H9 (cell line): ENCODE measurements around the gene TMEM240. TPM values are rescaled to one million over a fixed set of nuclear protein-coding genes. Genes with fewer than 3 reads are reported as not detected.
"Not testable (repeated sequence)": the region's sequence is repeated elsewhere in the genome, so short reads cannot be mapped to it uniquely, and the experiment has no call there.

Experiments used
- DNase-seq: peaks from one replicate; pipeline ENCODE4 v3.0.0-alpha.2; 2017
- H2AFZ ChIP-seq: one replicate; pipeline ENCODE4 v1.6.1; 2013; ENCODE audit warnings: mild to moderate bottlenecking, low read length, control low read depth, moderate library complexity
- H2AK5ac ChIP-seq: 2 replicates; pipeline ENCODE4 v1.6.1; 2013; ENCODE audit warnings: low read length, control low read depth, mixed read lengths; ENCODE audit not compliant: insufficient read length
- H2BK120ac ChIP-seq: one replicate; pipeline ENCODE4 v1.6.1; 2013; ENCODE audit warnings: low read depth, mild to moderate bottlenecking, low read length, control low read depth, inconsistent platforms; ENCODE audit not compliant: poor library complexity, severe bottlenecking
- H2BK12ac ChIP-seq: 2 replicates; pipeline ENCODE4 v1.6.1; 2013; ENCODE audit warnings: low read length, control low read depth, mixed read lengths, low read depth; ENCODE audit not compliant: insufficient read length
- H2BK15ac ChIP-seq: 2 replicates; pipeline ENCODE4 v1.6.1; 2013; ENCODE audit warnings: low read depth, low read length, control low read depth
- H2BK20ac ChIP-seq: one replicate; pipeline ENCODE4 v1.6.1; 2013; ENCODE audit warnings: low read depth, mild to moderate bottlenecking, low read length, control low read depth, inconsistent platforms; ENCODE audit not compliant: poor library complexity, severe bottlenecking
- H2BK5ac ChIP-seq: 2 replicates; pipeline ENCODE4 v1.6.1; 2013; ENCODE audit warnings: low read length, control low read depth, mixed read lengths; ENCODE audit not compliant: insufficient read length
- H3K14ac ChIP-seq: 2 replicates; pipeline ENCODE4 v1.6.1; 2013; ENCODE audit warnings: low read length, control low read depth; ENCODE audit not compliant: insufficient read depth
- H3K18ac ChIP-seq: 2 replicates; pipeline ENCODE4 v1.6.1; 2013; ENCODE audit warnings: low read depth, mild to moderate bottlenecking, mixed read lengths, low read length, control low read depth; ENCODE audit not compliant: insufficient read length
- H3K23ac ChIP-seq: 2 replicates; pipeline ENCODE4 v1.6.1; 2013; ENCODE audit warnings: low read length, control low read depth, mixed read lengths, low read depth; ENCODE audit not compliant: insufficient read length
- H3K23me2 ChIP-seq: 2 replicates; pipeline ENCODE4 v1.6.1; 2013; ENCODE audit warnings: low read depth, mild to moderate bottlenecking, mixed read lengths, low read length, control low read depth; ENCODE audit not compliant: insufficient read length, poor library complexity, severe bottlenecking
- H3K27ac ChIP-seq: 2 replicates; pipeline ENCODE4 v1.5.1; 2013; ENCODE audit warnings: low read length, control low read depth, mixed read lengths, low read depth; ENCODE audit not compliant: insufficient read length
- H3K27me3 ChIP-seq: 2 replicates; pipeline ENCODE4 v1.6.1; 2013; ENCODE audit warnings: low read length, control low read depth, inconsistent platforms; ENCODE audit not compliant: insufficient read depth
- H3K4ac ChIP-seq: 2 replicates; pipeline ENCODE4 v1.6.1; 2013; ENCODE audit warnings: low read depth, mild to moderate bottlenecking, control low read depth, inconsistent platforms, low read length, moderate library complexity
- H3K4me1 ChIP-seq: 2 replicates; pipeline ENCODE4 v1.6.1; 2013; ENCODE audit warnings: low read length, control low read depth, inconsistent platforms; ENCODE audit not compliant: insufficient read depth
- H3K4me2 ChIP-seq: 2 replicates; pipeline ENCODE4 v1.6.1; 2013; ENCODE audit warnings: low read length, control low read depth, mixed read lengths; ENCODE audit not compliant: insufficient read length, insufficient read depth
- H3K56ac ChIP-seq: 2 replicates; pipeline ENCODE4 v1.6.1; 2013; ENCODE audit warnings: low read depth, mild to moderate bottlenecking, mixed read lengths, low read length, control low read depth; ENCODE audit not compliant: insufficient read length
- H3K79me1 ChIP-seq: 2 replicates; pipeline ENCODE4 v1.6.1; 2013; ENCODE audit warnings: low read depth, mild to moderate bottlenecking, moderate library complexity, low read length, control low read depth, inconsistent platforms; ENCODE audit not compliant: insufficient read depth, poor library complexity, severe bottlenecking
- H3K79me2 ChIP-seq: 2 replicates; pipeline ENCODE4 v1.6.1; 2013; ENCODE audit warnings: low read length, control low read depth, inconsistent platforms; ENCODE audit not compliant: insufficient read depth
- H3K9ac ChIP-seq: 2 replicates; pipeline ENCODE4 v1.6.1; 2013; ENCODE audit warnings: low read length, control low read depth, mixed read lengths; ENCODE audit not compliant: insufficient read length; ENCODE audit errors: extremely low read depth
- H3K9me3 ChIP-seq: one replicate; pipeline ENCODE4 v1.6.1; 2013; ENCODE audit warnings: low read depth, low read length, inconsistent platforms; ENCODE audit not compliant: control insufficient read depth
- H3T11ph ChIP-seq: one replicate; pipeline ENCODE4 v1.6.1; 2013; ENCODE audit warnings: mild to moderate bottlenecking, low read length, control low read depth, inconsistent platforms
- H4K20me1 ChIP-seq: one replicate; pipeline ENCODE4 v1.6.1; 2013; ENCODE audit not compliant: control insufficient read depth, insufficient read length, insufficient read depth
- H4K5ac ChIP-seq: 2 replicates; pipeline ENCODE4 v1.6.1; 2013; ENCODE audit warnings: low read depth, mild to moderate bottlenecking, mixed read lengths, low read length, control low read depth; ENCODE audit not compliant: insufficient read length
- H4K8ac ChIP-seq: replicated peaks from 2 replicates; pipeline ENCODE4 v1.6.1; 2013; ENCODE audit warnings: low read length, control low read depth, mixed read lengths, low read depth; ENCODE audit not compliant: insufficient read length
- H4K91ac ChIP-seq: 2 replicates; pipeline ENCODE4 v1.6.1; 2013; ENCODE audit warnings: low read depth, mild to moderate bottlenecking, moderate library complexity, mixed read lengths, low read length, control low read depth; ENCODE audit not compliant: insufficient read length
- H3K27ac Mint-ChIP-seq, 3 experiments: 2 replicates in 2 of 3; 3 replicates in 1 of 3; pipeline ENCODE4 v1.8.0; 2020 to 2021; ENCODE audit warnings: mixed read lengths in 3 of 3, mild to moderate bottlenecking in 1 of 3, moderate library complexity in 1 of 3
- H3K27me3 Mint-ChIP-seq: 2 replicates; pipeline ENCODE4 v1.8.0; 2021; ENCODE audit warnings: low read depth, mild to moderate bottlenecking, moderate library complexity, mixed read lengths
- H3K36me3 Mint-ChIP-seq, 3 experiments: 2 replicates in 2 of 3; 3 replicates in 1 of 3; pipeline ENCODE4 v1.8.0; 2020 to 2021; ENCODE audit warnings: low read depth in 3 of 3, mixed read lengths in 3 of 3; ENCODE audit not compliant: insufficient read depth in 1 of 3
- H3K4me1 Mint-ChIP-seq, 2 experiments: 2 replicates each; pipeline ENCODE4 v1.8.0; 2020; ENCODE audit warnings: mixed read lengths in 2 of 2
- H3K4me3 Mint-ChIP-seq, 2 experiments: 2 replicates in 1 of 2; 3 replicates in 1 of 2; pipeline ENCODE4 v1.8.0; 2020 to 2021; ENCODE audit warnings: mild to moderate bottlenecking in 2 of 2, mixed read lengths in 2 of 2, moderate library complexity in 1 of 2
- H3K9me3 Mint-ChIP-seq, 2 experiments: 2 replicates in 1 of 2; 3 replicates in 1 of 2; pipeline ENCODE4 v1.8.0; 2020; ENCODE audit warnings: mild to moderate bottlenecking in 2 of 2, mixed read lengths in 2 of 2, moderate library complexity in 1 of 2
- WGBS: extraction: QIAGEN DNeasy Blood & Tissue Kit; methylation state at CpG from one replicate; pipeline ENCODE4 v1.1.7; 2013; ENCODE audit warnings: missing lambda C conversion rate, low lambda C conversion rate, mixed read lengths; ENCODE audit not compliant: insufficient read length; ENCODE audit errors: extremely low coverage; 5-methylcytosine and 5-hydroxymethylcytosine counted together
- total RNA-seq: library from RNA; stranded (reverse); gene quantifications from 2 replicates; pipeline ENCODE4 v1.2.1, GENCODE V29; 2021
- TF ChIP-seq, protein P1 (sequence below): fragments of 200-600 bp; sonication (generic); conservative IDR thresholded peaks from 3 replicates; pipeline ENCODE4 v1.8.0; 2021; ENCODE audit warnings: antibody characterized with exemption, mild to moderate bottlenecking

Gene TMEM240
- total RNA-seq, 1 experiment from 2014 or later = 8.7 TPM

GRCh38 chr1:1517973-1518620 lies 22.3 kb downstream of the TMEM240 start:
- peaks cover 14 to 52% (median 18%) of the 10 kb centered on the region in 3 experiments for H3K36me3 Mint-ChIP-seq
- no peaks in the 10 kb centered on the region for H3K27me3 ChIP-seq
- H3T11ph ChIP-seq = no peak overlapping the region
- H3K23ac ChIP-seq = no peak overlapping the region
- H3K9ac ChIP-seq = no peak overlapping the region
- no peak overlapping the region for H2BK120ac ChIP-seq
- H2BK20ac ChIP-seq = no peak overlapping the region
- no peaks in the 10 kb centered on the region for H3K9me3 Mint-ChIP-seq
- H2AFZ ChIP-seq = no peak overlapping the region
- no peak overlapping the region for H2BK5ac ChIP-seq
- TF ChIP-seq, protein P1, sequence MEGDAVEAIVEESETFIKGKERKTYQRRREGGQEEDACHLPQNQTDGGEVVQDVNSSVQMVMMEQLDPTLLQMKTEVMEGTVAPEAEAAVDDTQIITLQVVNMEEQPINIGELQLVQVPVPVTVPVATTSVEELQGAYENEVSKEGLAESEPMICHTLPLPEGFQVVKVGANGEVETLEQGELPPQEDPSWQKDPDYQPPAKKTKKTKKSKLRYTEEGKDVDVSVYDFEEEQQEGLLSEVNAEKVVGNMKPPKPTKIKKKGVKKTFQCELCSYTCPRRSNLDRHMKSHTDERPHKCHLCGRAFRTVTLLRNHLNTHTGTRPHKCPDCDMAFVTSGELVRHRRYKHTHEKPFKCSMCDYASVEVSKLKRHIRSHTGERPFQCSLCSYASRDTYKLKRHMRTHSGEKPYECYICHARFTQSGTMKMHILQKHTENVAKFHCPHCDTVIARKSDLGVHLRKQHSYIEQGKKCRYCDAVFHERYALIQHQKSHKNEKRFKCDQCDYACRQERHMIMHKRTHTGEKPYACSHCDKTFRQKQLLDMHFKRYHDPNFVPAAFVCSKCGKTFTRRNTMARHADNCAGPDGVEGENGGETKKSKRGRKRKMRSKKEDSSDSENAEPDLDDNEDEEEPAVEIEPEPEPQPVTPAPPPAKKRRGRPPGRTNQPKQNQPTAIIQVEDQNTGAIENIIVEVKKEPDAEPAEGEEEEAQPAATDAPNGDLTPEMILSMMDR = no peak
- H4K91ac ChIP-seq = no peak overlapping the region
- H3K79me2 ChIP-seq = no peaks in the 10 kb centered on the region; the same call in 1 of the 2 replicates
- WGBS = no CpG with 5 or more reads among the region's 28 CpGs
- H2AK5ac ChIP-seq = no peak overlapping the region
- no peaks in the 10 kb centered on the region for H3K79me1 ChIP-seq
- DNase-seq = no peak
- H3K27me3 Mint-ChIP-seq = no peaks in the 10 kb centered on the region
- H4K8ac ChIP-seq = no peak overlapping the region
- H3K56ac ChIP-seq = no peak overlapping the region
- H3K4me2 ChIP-seq = no peak overlapping the region
- no peaks in the 10 kb centered on the region for H4K20me1 ChIP-seq
- H4K5ac ChIP-seq = no peak overlapping the region
- peak overlapping the region in 1 of 3 experiments; percentile 1; a peak in 2 of 7 replicates for H3K27ac Mint-ChIP-seq
- H3K4me3 Mint-ChIP-seq = no peak overlapping the region; a peak in 1 of 5 replicates
- H3K23me2 ChIP-seq = no peaks in the 10 kb centered on the region
- H2BK12ac ChIP-seq = no peak overlapping the region
- peaks cover 0 to 3% of the 10 kb centered on the region in 2 experiments; a peak in 1 of 4 replicates for H3K4me1 Mint-ChIP-seq
- H3K18ac ChIP-seq = no peak overlapping the region
- no peaks in the 10 kb centered on the region for H3K4me1 ChIP-seq
- H3K27ac ChIP-seq = no peak overlapping the region
- H3K4ac ChIP-seq = no peak overlapping the region
- no peak overlapping the region for H2BK15ac ChIP-seq
- H3K14ac ChIP-seq = no peak overlapping the region
- no peaks in the 10 kb centered on the region for H3K9me3 ChIP-seq

- H2BK15ac ChIP-seq = not testable (repeated sequence)
Measured at GRCh38 chr1:1516923-1517322, 23.5 kb downstream of the TMEM240 start.

More at GRCh38 chr1:1516923-1517322, 23.5 kb downstream of the TMEM240 start:
- not testable (repeated sequence) for H3K27ac Mint-ChIP-seq, H3K9me3 Mint-ChIP-seq, H3K79me1 ChIP-seq, H4K5ac ChIP-seq, H4K20me1 ChIP-seq, H3K23me2 ChIP-seq, H3K27me3 Mint-ChIP-seq, H3K18ac ChIP-seq, H3K9me3 ChIP-seq, H3K4me2 ChIP-seq, H2BK5ac ChIP-seq, H3K4ac ChIP-seq, H3K27me3 ChIP-seq, H3K14ac ChIP-seq, H3K4me3 Mint-ChIP-seq, H2BK120ac ChIP-seq, H2AFZ ChIP-seq, H4K91ac ChIP-seq, H3K4me1 Mint-ChIP-seq, H3K27ac ChIP-seq, H2BK20ac ChIP-seq, H3K9ac ChIP-seq, H3K56ac ChIP-seq, H4K8ac ChIP-seq, DNase-seq, H3K79me2 ChIP-seq, H2AK5ac ChIP-seq, H3K23ac ChIP-seq, H3T11ph ChIP-seq, H2BK12ac ChIP-seq, H3K4me1 ChIP-seq
- peaks cover 14 to 47% (median 18%) of the 10 kb centered on the region in 3 experiments for H3K36me3 Mint-ChIP-seq
- no CpG with 5 or more reads among the region's 14 CpGs for WGBS
